A549 (cell line): ENCODE results near the gene GHR. TPM values are rescaled to one million over a fixed set of nuclear protein-coding genes. Genes with fewer than 3 reads are reported as not detected.

Experiments used
- ATAC-seq, 2 experiments: fragments of 200-7000 bp in 1 of 2; fragments of >200 bp in 1 of 2; cut with Nextera tagmentation in 1 of 2; cut with Tn5 transposase in 1 of 2; 3 replicates each; pipeline versions ENCODE4 v1.8.0 to v1.9.1; 2018 to 2020; ENCODE audit warnings: mild to moderate bottlenecking in 1 of 2, moderate library complexity in 1 of 2
- CTCF ChIA-PET: fragments of 300-600 bp; sonication (Branson Sonifier 250); formaldehyde crosslinking; extraction: SDS; loops from one replicate; lab custom pipeline; 2021; ENCODE audit warnings: antibody characterized with exemption, inconsistent platforms; lab: Yijun Ruan, JAX
- POLR2A ChIA-PET: fragments of 350-600 bp; formaldehyde crosslinking; extraction: SDS; loops from one replicate; lab custom pipeline; 2021; ENCODE audit warnings: antibody characterized with exemption, inconsistent platforms; lab: Yijun Ruan, JAX
- DNase-seq, 2 experiments: peaks; one replicate each; pipeline versions ENCODE4 v3.0.0 to v3.0.0-alpha.2; 2011 to 2016; ENCODE audit warnings: low read depth in 1 of 2, low spot score in 1 of 2
- FAIRE-seq: peaks from 2 replicates; lab custom pipeline; 2011; peaks lifted over from hg19 to GRCh38; lab: Jason Lieb, UNC
- H3K27ac ChIP-seq, 2 experiments: fragments of >200 bp; sonication (Bioruptor Twin); formaldehyde crosslinking; 3 replicates each; pipeline ENCODE4 v1.5.1; 2016 to 2017
- H3K4me1 ChIP-seq: fragments of >200 bp; sonication (Bioruptor Twin); formaldehyde crosslinking; 3 replicates; pipeline ENCODE4 v1.6.1; 2016
- H3K4me2 ChIP-seq: fragments of >200 bp; sonication (Bioruptor Twin); formaldehyde crosslinking; 3 replicates; pipeline ENCODE4 v1.6.1; 2016
- H3K4me3 ChIP-seq: fragments of >200 bp; sonication (Bioruptor Twin); formaldehyde crosslinking; 3 replicates; pipeline ENCODE4 v1.5.1; 2016
- H3K9me3 ChIP-seq: fragments of >200 bp; sonication (Bioruptor Twin); formaldehyde crosslinking; 3 replicates; pipeline ENCODE4 v1.6.1; 2016
- BHLHE40 ChIP-seq: IDR thresholded peaks from 2 replicates; pipeline ENCODE4 v1.6.1; 2012; ENCODE audit warnings: low read depth, low read length, inconsistent platforms
- EHF ChIP-seq: fragments of 250-450 bp; sonication (Bioruptor Pico); IDR thresholded peaks from 2 replicates; pipeline ENCODE4 v1.5.0; 2020; ENCODE audit warnings: mild to moderate bottlenecking
- EP300 ChIP-seq, 2 experiments: fragments of >200 bp; sonication (Bioruptor Twin); formaldehyde crosslinking; IDR thresholded peaks; 2 replicates in 1 of 2; 3 replicates in 1 of 2; pipeline ENCODE4 v1.6.1; 2016 to 2017
- ESRRA ChIP-seq: fragments of 150-350 bp; IDR thresholded peaks from 2 replicates; pipeline ENCODE4 v1.6.1; 2014; ENCODE audit warnings: mild to moderate bottlenecking, low read length, borderline replicate concordance
- FOXS1 ChIP-seq: fragments of 250-450 bp; sonication (Bioruptor Pico); IDR thresholded peaks from 2 replicates; pipeline ENCODE4 v1.5.0; 2020; ENCODE audit warnings: mild to moderate bottlenecking, moderate library complexity
- HOXB5 ChIP-seq: fragments of 250-450 bp; sonication (Bioruptor Pico); IDR thresholded peaks from 2 replicates; pipeline ENCODE4 v1.5.0; 2020; ENCODE audit warnings: mild to moderate bottlenecking, moderate library complexity
- KDM1A ChIP-seq: fragments of 200-600 bp; sonication (generic); IDR thresholded peaks from 2 replicates; pipeline ENCODE4 v1.6.1; 2016; ENCODE audit warnings: low read depth, mild to moderate bottlenecking
- MAFK ChIP-seq: fragments of 450-650 bp; IDR thresholded peaks from 2 replicates; pipeline ENCODE4 v1.6.1; 2014; ENCODE audit not compliant: partially characterized antibody
- MAZ ChIP-seq: fragments of 150-350 bp; IDR thresholded peaks from 2 replicates; pipeline ENCODE4 v1.6.1; 2014; ENCODE audit warnings: antibody characterized with exemption, low read depth, low read length, borderline replicate concordance
- MYC ChIP-seq: IDR thresholded peaks from 2 replicates; pipeline ENCODE4 v1.6.1; 2012; ENCODE audit warnings: mild to moderate bottlenecking, inconsistent platforms, low read length, improper control_type of control experiment, borderline replicate concordance
- NPAS2 ChIP-seq: fragments of 250-450 bp; sonication (Bioruptor Pico); IDR thresholded peaks from 2 replicates; pipeline ENCODE4 v1.8.0; 2022; ENCODE audit warnings: mild to moderate bottlenecking, moderate library complexity, borderline replicate concordance
- POLR2AphosphoS2 ChIP-seq: conservative IDR thresholded peaks from 2 replicates; pipeline ENCODE4 v1.6.1; 2012; ENCODE audit warnings: low read length, improper control_type of control experiment, inconsistent platforms
- RAD21 ChIP-seq, 2 experiments: fragments of >200 bp in 1 of 2; sonication (Bioruptor Twin) in 1 of 2; formaldehyde crosslinking in 1 of 2; IDR thresholded peaks in 1 of 2; conservative IDR thresholded peaks in 1 of 2; 2 replicates in 1 of 2; 3 replicates in 1 of 2; pipeline ENCODE4 v1.6.1; 2012 to 2018; ENCODE audit warnings: inconsistent platforms in 1 of 2
- RFX5 ChIP-seq: fragments of 450-650 bp; IDR thresholded peaks from 2 replicates; pipeline ENCODE4 v1.7.1; 2014; ENCODE audit warnings: antibody characterized with exemption, mild to moderate bottlenecking, moderate library complexity
- SMC3 ChIP-seq: fragments of >200 bp; sonication (Bioruptor Twin); formaldehyde crosslinking; IDR thresholded peaks from 3 replicates; pipeline ENCODE4 v1.6.1; 2018; ENCODE audit warnings: inconsistent platforms
- ZC3H11A ChIP-seq: fragments of 450-650 bp; IDR thresholded peaks from 2 replicates; pipeline ENCODE4 v1.6.1; 2014; ENCODE audit warnings: antibody characterized with exemption, mild to moderate bottlenecking
- WGBS: methylation state at CpG from one replicate; pipeline ENCODE4 v1.1.6; 2017; ENCODE audit errors: missing lambda C conversion rate; 5-methylcytosine and 5-hydroxymethylcytosine counted together
- polyA plus RNA-seq, 4 experiments: library from polyadenylated mRNA; depleted of rRNA in 3 of 4; stranded (reverse); fragments of >200 nt; fragmentation: RNase III in 1 of 4; extraction: RNeasy Plus Mini Kit Qiagen cat#74134 plus additional on column Dnase treatment in 1 of 4; gene quantifications; 2 replicates in 3 of 4; 3 replicates in 1 of 4; pipeline ENCODE4 v1.2.3, GENCODE V29; 2011 to 2017
- TF ChIP-seq, protein P1 (sequence below): fragments of 250-450 bp; sonication (Bioruptor Pico); IDR thresholded peaks from 2 replicates; pipeline ENCODE4 v1.5.0; 2021; ENCODE audit warnings: mild to moderate bottlenecking, moderate library complexity, borderline replicate concordance
- TF ChIP-seq, protein P2 (sequence below): IDR thresholded peaks from 2 replicates; pipeline ENCODE4 v1.6.1; 2012
- TF ChIP-seq, protein P3 (sequence below): fragments of 450-650 bp; IDR thresholded peaks from 2 replicates; pipeline ENCODE4 v1.6.1; 2014; ENCODE audit warnings: antibody characterized with exemption
- TF ChIP-seq, protein P4 (sequence below): fragments of 250-450 bp; sonication (Bioruptor Pico); IDR thresholded peaks from 2 replicates; pipeline ENCODE4 v1.5.0; 2020; ENCODE audit warnings: low read depth, mild to moderate bottlenecking, moderate library complexity
- TF ChIP-seq, protein P5 (sequence below): fragments of >200 bp; sonication (Bioruptor Twin); formaldehyde crosslinking; IDR thresholded peaks from 3 replicates; pipeline ENCODE4 v1.5.1; 2016

The GHR gene
- polyA plus RNA-seq, 2 of the 4 experiments (the other 2 are of a cell fraction) = 0.05 TPM; not detected in 1

DNA sequence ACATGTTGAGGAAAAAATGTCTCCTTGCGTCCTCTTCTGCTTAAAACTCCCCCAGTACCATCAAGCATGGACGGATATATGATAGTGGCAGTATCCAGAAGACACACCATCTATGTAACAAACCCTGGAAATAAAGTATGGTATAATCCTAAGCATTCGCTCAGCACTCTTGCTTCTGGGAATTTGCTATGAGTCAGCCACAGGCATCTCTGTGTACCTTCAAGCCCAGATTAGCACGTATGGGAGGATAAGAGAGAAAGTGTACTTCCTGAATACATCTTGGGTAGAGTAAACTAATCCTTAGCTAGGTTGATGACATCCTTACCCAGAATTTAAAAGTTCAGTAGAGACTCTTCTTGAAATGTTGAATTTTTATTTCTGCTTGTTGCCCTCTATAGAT is 71.2 kb downstream of the GHR start:
- no peak for FAIRE-seq
- no peak for DNase-seq
- ATAC-seq = no peak

DNA sequence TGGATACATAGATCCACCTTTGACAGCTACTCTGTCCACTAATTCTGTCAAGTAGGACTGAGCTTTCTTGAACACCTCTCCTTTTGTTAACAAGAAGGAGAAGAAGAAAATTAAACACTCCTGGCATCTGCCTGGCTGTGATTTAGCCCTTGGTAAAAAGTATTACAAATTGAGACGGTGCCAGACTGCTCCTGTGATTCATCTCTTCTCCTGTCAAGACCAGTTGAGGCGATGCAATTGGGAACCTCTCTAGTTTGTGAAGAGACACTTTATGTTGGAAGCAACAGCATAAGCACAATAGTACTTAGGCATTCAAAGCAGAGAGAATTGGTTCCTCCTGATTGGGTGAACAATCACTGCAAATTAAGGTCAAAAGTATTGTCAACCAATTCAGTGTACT is 72.7 kb downstream of the GHR start:
- TF ChIP-seq, protein P1, sequence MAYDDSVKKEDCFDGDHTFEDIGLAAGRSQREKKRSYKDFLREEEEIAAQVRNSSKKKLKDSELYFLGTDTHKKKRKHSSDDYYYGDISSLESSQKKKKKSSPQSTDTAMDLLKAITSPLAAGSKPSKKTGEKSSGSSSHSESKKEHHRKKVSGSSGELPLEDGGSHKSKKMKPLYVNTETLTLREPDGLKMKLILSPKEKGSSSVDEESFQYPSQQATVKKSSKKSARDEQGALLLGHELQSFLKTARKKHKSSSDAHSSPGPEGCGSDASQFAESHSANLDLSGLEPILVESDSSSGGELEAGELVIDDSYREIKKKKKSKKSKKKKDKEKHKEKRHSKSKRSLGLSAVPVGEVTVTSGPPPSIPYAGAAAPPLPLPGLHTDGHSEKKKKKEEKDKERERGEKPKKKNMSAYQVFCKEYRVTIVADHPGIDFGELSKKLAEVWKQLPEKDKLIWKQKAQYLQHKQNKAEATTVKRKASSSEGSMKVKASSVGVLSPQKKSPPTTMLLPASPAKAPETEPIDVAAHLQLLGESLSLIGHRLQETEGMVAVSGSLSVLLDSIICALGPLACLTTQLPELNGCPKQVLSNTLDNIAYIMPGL = no peak
- no peak for TF ChIP-seq HOXB5 (CRISPR knock-in tag)
- TF ChIP-seq ZC3H11A = no peak
- no peak for TF ChIP-seq EHF (CRISPR knock-in tag)
- no peak for TF ChIP-seq EP300 (IDR thresholded peaks at IDR 0.05)
- no peak for TF ChIP-seq SMC3
- TF ChIP-seq, protein P2, sequence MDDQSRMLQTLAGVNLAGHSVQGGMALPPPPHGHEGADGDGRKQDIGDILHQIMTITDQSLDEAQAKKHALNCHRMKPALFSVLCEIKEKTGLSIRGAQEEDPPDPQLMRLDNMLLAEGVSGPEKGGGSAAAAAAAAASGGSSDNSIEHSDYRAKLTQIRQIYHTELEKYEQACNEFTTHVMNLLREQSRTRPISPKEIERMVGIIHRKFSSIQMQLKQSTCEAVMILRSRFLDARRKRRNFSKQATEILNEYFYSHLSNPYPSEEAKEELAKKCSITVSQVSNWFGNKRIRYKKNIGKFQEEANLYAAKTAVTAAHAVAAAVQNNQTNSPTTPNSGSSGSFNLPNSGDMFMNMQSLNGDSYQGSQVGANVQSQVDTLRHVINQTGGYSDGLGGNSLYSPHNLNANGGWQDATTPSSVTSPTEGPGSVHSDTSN = no peak
- TF ChIP-seq, protein P3, sequence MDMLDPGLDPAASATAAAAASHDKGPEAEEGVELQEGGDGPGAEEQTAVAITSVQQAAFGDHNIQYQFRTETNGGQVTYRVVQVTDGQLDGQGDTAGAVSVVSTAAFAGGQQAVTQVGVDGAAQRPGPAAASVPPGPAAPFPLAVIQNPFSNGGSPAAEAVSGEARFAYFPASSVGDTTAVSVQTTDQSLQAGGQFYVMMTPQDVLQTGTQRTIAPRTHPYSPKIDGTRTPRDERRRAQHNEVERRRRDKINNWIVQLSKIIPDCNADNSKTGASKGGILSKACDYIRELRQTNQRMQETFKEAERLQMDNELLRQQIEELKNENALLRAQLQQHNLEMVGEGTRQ = no peak
- TF ChIP-seq, all 56 proteins: peak for 0
- DNase-seq (no peak), ATAC-seq (no peak), FAIRE-seq (no peak)
- WGBS = 0% methylated on average over 2 of the region's 2 CpGs
- Histone ChIP-seq H3K4me1 (no peaks in the 10 kb centered on the region), H3K4me3 (no peak overlapping the region), H3K9me3 (no peaks in the 10 kb centered on the region), H3K27ac (no peak overlapping the region), H3K4me2 (no peak overlapping the region)
- CTCF ChIA-PET = no interaction called here
- POLR2A ChIA-PET = no interaction called here

More for the DNA sequence above, 71.2 kb downstream of the GHR start:
- ChIA-PET POLR2A (no interaction called here), CTCF (interaction anchor here (1.0 to 1.2 kb wide), 2 partner anchors 16 to 17 kb away, joined by 3 read pairs; no protein-coding TSS in a partner anchor)
- TF ChIP-seq POLR2AphosphoS2 (no peak), NPAS2 (no peak), MYC (no peak), RAD21 (conservative IDR thresholded peaks at IDR 0.05 in 1 of 2, IDR thresholded peaks at IDR 0.05 in 1 of 2) (no peak), BHLHE40 (no peak), ESRRA (no peak), FOXS1 (CRISPR knock-in tag) (no peak), MAFK (no peak), MAZ (no peak), KDM1A (no peak), RFX5 (no peak)
- TF ChIP-seq, protein P2 = no peak
- TF ChIP-seq, protein P4, sequence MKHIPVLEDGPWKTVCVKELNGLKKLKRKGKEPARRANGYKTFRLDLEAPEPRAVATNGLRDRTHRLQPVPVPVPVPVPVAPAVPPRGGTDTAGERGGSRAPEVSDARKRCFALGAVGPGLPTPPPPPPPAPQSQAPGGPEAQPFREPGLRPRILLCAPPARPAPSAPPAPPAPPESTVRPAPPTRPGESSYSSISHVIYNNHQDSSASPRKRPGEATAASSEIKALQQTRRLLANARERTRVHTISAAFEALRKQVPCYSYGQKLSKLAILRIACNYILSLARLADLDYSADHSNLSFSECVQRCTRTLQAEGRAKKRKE = no peak
- TF ChIP-seq, protein P1 = no peak
- TF ChIP-seq, protein P5, sequence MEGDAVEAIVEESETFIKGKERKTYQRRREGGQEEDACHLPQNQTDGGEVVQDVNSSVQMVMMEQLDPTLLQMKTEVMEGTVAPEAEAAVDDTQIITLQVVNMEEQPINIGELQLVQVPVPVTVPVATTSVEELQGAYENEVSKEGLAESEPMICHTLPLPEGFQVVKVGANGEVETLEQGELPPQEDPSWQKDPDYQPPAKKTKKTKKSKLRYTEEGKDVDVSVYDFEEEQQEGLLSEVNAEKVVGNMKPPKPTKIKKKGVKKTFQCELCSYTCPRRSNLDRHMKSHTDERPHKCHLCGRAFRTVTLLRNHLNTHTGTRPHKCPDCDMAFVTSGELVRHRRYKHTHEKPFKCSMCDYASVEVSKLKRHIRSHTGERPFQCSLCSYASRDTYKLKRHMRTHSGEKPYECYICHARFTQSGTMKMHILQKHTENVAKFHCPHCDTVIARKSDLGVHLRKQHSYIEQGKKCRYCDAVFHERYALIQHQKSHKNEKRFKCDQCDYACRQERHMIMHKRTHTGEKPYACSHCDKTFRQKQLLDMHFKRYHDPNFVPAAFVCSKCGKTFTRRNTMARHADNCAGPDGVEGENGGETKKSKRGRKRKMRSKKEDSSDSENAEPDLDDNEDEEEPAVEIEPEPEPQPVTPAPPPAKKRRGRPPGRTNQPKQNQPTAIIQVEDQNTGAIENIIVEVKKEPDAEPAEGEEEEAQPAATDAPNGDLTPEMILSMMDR = no peak
- Histone ChIP-seq H3K4me1 (no peaks in the 10 kb centered on the region), H3K9me3 (no peaks in the 10 kb centered on the region), H3K27ac (no peak overlapping the region), H3K4me2 (no peak overlapping the region), H3K4me3 (no peak overlapping the region)
- WGBS = 3% methylated on average over 4 of the region's 4 CpGs
